Karpas-422 (cell line): ENCODE data around the gene ERP29. TPM values are rescaled to one million over a fixed set of nuclear protein-coding genes. Genes with fewer than 3 reads are reported as not detected.

ENCODE experiments used
- DNase-seq: peaks from one replicate; pipeline ENCODE4 v3.0.0-alpha.2; 2015
- H2AFZ ChIP-seq: fragments of 200-600 bp; sonication (generic); 2 replicates; pipeline ENCODE4 v1.6.1; 2014; ENCODE audit warnings: antibody characterized with exemption, low read length, mixed read lengths
- H3K27ac ChIP-seq: fragments of 200-600 bp; sonication (generic); 2 replicates; pipeline ENCODE4 v1.5.1; 2014; ENCODE audit warnings: mild to moderate bottlenecking, low read length, moderate library complexity
- H3K27me3 ChIP-seq: fragments of 200-600 bp; sonication (generic); 2 replicates; pipeline ENCODE4 v1.6.1; 2014; ENCODE audit warnings: low read length, mixed read lengths
- H3K36me3 ChIP-seq: fragments of 200-600 bp; sonication (generic); 2 replicates; pipeline ENCODE4 v1.6.1; 2014; ENCODE audit warnings: low read length, mixed read lengths; ENCODE audit not compliant: insufficient read depth
- H3K4me1 ChIP-seq: fragments of 200-600 bp; sonication (generic); 2 replicates; pipeline ENCODE4 v1.6.1; 2014; ENCODE audit warnings: mild to moderate bottlenecking, low read length, mixed read lengths
- H3K4me2 ChIP-seq: fragments of 200-600 bp; sonication (generic); 2 replicates; pipeline ENCODE4 v1.6.1; 2014; ENCODE audit warnings: low read length, low read depth, mild to moderate bottlenecking; ENCODE audit not compliant: poor library complexity, severe bottlenecking
- H3K4me3 ChIP-seq: fragments of 200-600 bp; sonication (generic); 2 replicates; pipeline ENCODE4 v1.5.1; 2014; ENCODE audit warnings: mild to moderate bottlenecking, antibody characterized with exemption, low read length, mixed read lengths
- H3K79me2 ChIP-seq: fragments of 200-600 bp; sonication (generic); 2 replicates; pipeline ENCODE4 v1.6.1; 2014; ENCODE audit warnings: mild to moderate bottlenecking, low read length, mixed read lengths
- H3K9ac ChIP-seq: fragments of 200-600 bp; sonication (generic); 2 replicates; pipeline ENCODE4 v1.6.0; 2014; ENCODE audit warnings: low read length
- H3K9me2 ChIP-seq: fragments of 200-600 bp; sonication (generic), shearing (Covaris generic); replicated peaks from 2 replicates; pipeline ENCODE4 v1.6.0; 2014; ENCODE audit warnings: mild to moderate bottlenecking, low read length, moderate library complexity; ENCODE audit not compliant: insufficient read depth
- H3K9me3 ChIP-seq: fragments of 300-700, 200-600 bp; sonication (generic); 2 replicates; pipeline ENCODE4 v1.6.1; 2014; ENCODE audit warnings: low read length, mixed read lengths
- H4K20me1 ChIP-seq: fragments of 200-600 bp; sonication (generic); 2 replicates; pipeline ENCODE4 v1.6.1; 2014; ENCODE audit warnings: mild to moderate bottlenecking, antibody characterized with exemption, low read length, low read depth; ENCODE audit not compliant: insufficient read depth
- small RNA-seq: library from RNA; depleted of rRNA; stranded (forward); fragments of <200 nt; gene quantifications from one replicate; pipeline ENCODE3, GENCODE V24; 2014
- total RNA-seq: library from RNA; depleted of rRNA; stranded (reverse); fragments of >200 nt; shearing (Covaris generic); gene quantifications from 2 replicates; pipeline ENCODE4 v1.2.3, GENCODE V29; 2014; ENCODE audit warnings: low replicate concordance; rRNA removed

ERP29 gene
- total RNA-seq, 1 experiment from 2014 or later = 63.2 TPM

- Histone ChIP-seq H3K79me2 (peaks cover 19% of the 10 kb centered on the region), H4K20me1 (no peaks in the 10 kb centered on the region), H3K9me3 (no peaks in the 10 kb centered on the region), H2AFZ (no peak overlapping the region), H3K9me2 (no peaks in the 10 kb centered on the region), H3K4me1 (no peaks in the 10 kb centered on the region), H3K4me2 (no peak overlapping the region), H3K27me3 (no peaks in the 10 kb centered on the region), H3K4me3 (no peak overlapping the region), H3K9ac (no peak overlapping the region), H3K36me3 (peaks cover 50% of the 10 kb centered on the region), H3K27ac (no peak overlapping the region)
- DNase-seq = no peak
Measured at GRCh38 chr12:112066566-112066965, 53.3 kb downstream of the ERP29 start.

Small RNAs within 50 kb of the gene (small RNA-seq; reads per million reads assigned to genes)
- gene AC004024.1 (0.79 reads per million, percentile 23 among the genes with 10 or more reads in this experiment), gene MIR3657 (not detected), gene RF00019 (not detected)

Other genes with a start within 250 kb of the ERP29 start
- 69.0 and 145 TPM in 2 replicates for gene ALDH2, start 246.5 kb upstream of the ERP29 start, total RNA-seq
- 52.4 and 63.4 TPM in 2 replicates for gene MAPKAPK5, start 171.2 kb upstream of the ERP29 start, total RNA-seq
- gene TMEM116, start 261 bp upstream of the ERP29 start, total RNA-seq = 19.6 and 56.6 TPM in 2 replicates
- gene NAA25, start 95.4 kb downstream of the ERP29 start, total RNA-seq = 30.7 and 39.2 TPM in 2 replicates
- 52.1 and 86.1 TPM in 2 replicates for gene TRAFD1, start 112.1 kb downstream of the ERP29 start, total RNA-seq